Activated CD8-positive, alpha-beta memory T cell treated with anti-CD3 and anti-CD28 coated beads for 1 hour (primary cell): ENCODE results near the gene PXN.

Experiments
- DNase-seq, 2 donors: peaks; one replicate each; pipeline ENCODE4 v3.0.0-alpha.2; 2020; ENCODE audit warnings: low read depth in 1 of 2; ENCODE audit errors: extremely low read depth in 1 of 2

The PXN gene

DNA sequence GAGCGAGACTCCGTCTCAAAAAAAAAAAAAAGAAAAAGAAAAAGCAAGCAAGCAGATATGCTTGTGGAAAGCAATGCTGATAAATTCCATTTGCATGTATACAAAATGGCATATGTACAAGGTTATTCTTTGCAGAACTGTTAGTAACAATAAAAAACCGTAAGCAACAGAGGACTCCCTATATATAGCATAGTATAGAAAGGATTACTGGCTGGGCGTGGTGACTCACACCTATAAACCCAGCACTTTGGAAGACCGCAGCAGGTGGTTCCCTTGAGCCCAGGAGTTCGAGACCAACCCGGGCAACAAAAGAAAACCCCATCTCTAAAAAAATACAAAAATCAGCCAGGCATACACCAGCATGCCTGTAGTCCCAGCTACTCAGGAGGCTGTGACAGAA lies 84.6 kb downstream of the PXN start:
- DNase-seq, result no peak

DNA sequence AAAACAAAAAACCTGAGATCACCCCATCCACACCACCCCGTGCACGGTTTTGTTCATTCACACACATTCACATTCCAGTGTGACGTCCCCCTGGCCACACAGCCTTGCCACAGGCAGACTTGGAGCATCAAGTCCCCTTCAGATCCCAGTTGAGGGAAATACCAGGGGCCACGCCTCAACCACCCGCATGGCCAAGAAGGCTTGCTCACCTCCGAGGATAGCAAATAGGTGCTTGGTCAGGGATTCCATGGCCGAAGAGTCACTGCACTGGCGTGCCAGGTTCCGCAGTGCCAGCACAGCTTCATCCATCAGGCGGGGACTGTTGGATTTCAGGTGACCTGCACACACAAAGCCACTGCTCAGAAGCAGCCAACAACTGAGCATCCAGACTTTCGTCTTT lies 90.0 kb downstream of the PXN start:
- DNase-seq, result no peak

DNA sequence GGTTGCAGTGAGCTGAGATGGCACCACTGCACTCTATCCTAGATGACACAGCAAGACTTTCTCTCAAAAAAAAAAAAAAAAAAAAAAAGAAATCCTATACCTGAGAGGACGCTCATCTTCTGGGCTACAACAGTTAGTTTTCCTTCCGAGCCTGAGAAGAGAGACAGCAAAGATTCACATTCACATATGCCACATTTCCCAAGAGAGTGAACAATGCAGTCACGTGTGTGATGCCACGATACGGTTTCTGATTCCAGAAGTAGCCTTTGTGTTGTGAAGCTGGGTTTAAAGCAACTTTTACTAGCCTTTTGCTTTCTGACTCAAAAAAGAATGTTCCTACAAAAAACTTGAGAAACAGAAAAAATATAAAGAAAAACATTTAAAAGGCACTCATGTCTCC lies 90.5 kb downstream of the PXN start:
- no peak for DNase-seq

- no peak for DNase-seq
Measured at GRCh38 chr12:120172053-120172452, 93.5 kb downstream of the PXN start.

- DNase-seq, result no peak
Measured at GRCh38 chr12:120170631-120171030, 94.9 kb downstream of the PXN start.

GRCh38 chr12:120169946-120170345 lies 95.6 kb downstream of the PXN start:
- DNase-seq, result no peak

DNA sequence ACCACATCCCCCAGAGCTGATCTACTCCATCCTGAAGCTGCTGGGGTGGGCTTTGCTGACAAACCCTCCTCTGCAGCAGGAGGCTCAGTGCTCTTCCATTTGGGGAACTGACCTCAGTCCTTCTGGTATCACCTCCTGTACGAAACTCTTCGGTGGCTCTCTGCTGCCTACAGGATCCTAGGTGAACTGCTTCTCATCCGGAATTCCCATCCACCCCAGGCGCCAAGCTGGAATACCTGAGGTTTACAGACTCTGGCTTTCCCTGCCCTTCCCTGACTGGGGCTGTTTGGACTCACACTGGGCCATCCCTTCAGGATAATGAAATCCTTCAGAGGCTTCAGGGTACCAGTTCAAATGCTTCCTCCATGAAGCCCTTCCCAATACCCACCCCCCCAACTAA lies 97.2 kb downstream of the PXN start:
- no peak for DNase-seq

GRCh38 chr12:120167529-120168095 lies 97.9 kb downstream of the PXN start:
- no peak for DNase-seq

GRCh38 chr12:120164293-120164692 lies 101.2 kb downstream of the PXN start:
- DNase-seq, result no peak

- DNase-seq, result no peak
Measured at GRCh38 chr12:120162763-120163162, 102.8 kb downstream of the PXN start.

DNA sequence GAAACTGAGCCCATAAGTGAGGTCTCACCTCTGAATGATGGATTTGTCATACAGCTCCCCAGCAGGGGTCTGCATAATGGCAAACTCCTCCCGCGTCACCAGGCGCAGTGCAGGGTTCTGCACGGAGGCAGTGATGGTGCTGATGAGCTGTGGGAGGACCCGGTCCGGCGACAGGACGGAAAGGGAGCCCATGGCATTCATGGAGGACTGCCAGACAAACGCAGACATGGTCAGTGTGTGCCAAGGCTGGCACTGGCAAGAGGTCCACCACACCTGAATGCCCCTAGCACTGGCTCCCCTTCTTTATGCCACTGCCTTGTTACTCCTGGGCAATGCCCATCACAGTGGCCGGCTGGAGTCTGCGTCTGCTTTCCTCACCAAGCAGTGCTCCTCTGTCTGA lies 103.7 kb downstream of the PXN start:
- DNase-seq, result no peak
